ENCODE data around the gene CNTFR. TPM values are rescaled to one million over a fixed set of nuclear protein-coding genes. Genes with fewer than 3 reads are reported as not detected.

The CNTFR gene
- total RNA-seq, 1 donor from 2014 or later, result 8.3 TPM

- no peak for TF ChIP-seq POLR2AphosphoS5 (IDR thresholded peaks at IDR 0.05; ENCODE audit: insufficient read depth in 1 of 2, low read depth in 1 of 2)
- TF ChIP-seq, protein P1, sequence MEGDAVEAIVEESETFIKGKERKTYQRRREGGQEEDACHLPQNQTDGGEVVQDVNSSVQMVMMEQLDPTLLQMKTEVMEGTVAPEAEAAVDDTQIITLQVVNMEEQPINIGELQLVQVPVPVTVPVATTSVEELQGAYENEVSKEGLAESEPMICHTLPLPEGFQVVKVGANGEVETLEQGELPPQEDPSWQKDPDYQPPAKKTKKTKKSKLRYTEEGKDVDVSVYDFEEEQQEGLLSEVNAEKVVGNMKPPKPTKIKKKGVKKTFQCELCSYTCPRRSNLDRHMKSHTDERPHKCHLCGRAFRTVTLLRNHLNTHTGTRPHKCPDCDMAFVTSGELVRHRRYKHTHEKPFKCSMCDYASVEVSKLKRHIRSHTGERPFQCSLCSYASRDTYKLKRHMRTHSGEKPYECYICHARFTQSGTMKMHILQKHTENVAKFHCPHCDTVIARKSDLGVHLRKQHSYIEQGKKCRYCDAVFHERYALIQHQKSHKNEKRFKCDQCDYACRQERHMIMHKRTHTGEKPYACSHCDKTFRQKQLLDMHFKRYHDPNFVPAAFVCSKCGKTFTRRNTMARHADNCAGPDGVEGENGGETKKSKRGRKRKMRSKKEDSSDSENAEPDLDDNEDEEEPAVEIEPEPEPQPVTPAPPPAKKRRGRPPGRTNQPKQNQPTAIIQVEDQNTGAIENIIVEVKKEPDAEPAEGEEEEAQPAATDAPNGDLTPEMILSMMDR (IDR thresholded peaks at IDR 0.05), result no peak
- intact Hi-C loops (cut with DNase I), result no loop called here
- H3K27ac ChIP-seq, result no peak overlapping the region
- no peaks in the 10 kb centered on the region for H3K4me1 ChIP-seq
- DNase-seq (ENCODE audit: extremely low spot score in 2 of 2), result no peak
- no peaks in the 10 kb centered on the region for H3K9me3 ChIP-seq
- H3K27me3 ChIP-seq, result no peaks in the 10 kb centered on the region
- H3K36me3 ChIP-seq, result no peaks in the 10 kb centered on the region
- no peak overlapping the region for H3K4me3 ChIP-seq
These were observed 18.6 kb downstream of the CNTFR start for GRCh38 chr9:34570809-34571480.

DNA sequence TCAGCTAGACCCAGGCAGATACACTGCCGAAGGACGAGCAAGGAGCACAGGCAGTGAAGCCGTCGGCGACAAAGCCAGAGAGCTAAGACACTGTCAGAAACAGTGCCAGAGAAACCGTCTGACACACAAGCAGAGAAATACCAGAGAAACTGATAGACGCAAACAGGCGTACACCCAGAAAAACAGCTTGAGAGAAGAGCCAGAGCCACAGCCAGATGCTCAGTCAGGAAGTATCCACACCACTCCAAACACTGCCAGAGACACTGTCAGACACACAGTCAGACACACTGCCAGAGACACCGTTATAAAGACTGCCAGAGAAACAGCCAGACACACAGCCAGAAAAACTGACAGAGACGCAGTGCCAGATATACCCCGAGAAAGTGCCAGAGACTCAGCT is 19.1 kb downstream of the CNTFR start:
- intact Hi-C loops (cut with DNase I), result no loop called here
- Histone ChIP-seq H3K4me1 (no peaks in the 10 kb centered on the region), H3K27ac (no peak overlapping the region), H3K27me3 (no peaks in the 10 kb centered on the region), H3K9me3 (no peaks in the 10 kb centered on the region), H3K4me3 (no peak overlapping the region), H3K36me3 (no peaks in the 10 kb centered on the region)
- no peak for TF ChIP-seq POLR2AphosphoS5 (IDR thresholded peaks at IDR 0.05; ENCODE audit: insufficient read depth in 1 of 2, low read depth in 1 of 2)
- TF ChIP-seq, protein P1 (IDR thresholded peaks at IDR 0.05), result no peak
- TF ChIP-seq POLR2A (IDR thresholded peaks at IDR 0.05), result no peak
- DNase-seq (ENCODE audit: extremely low spot score in 2 of 2), result no peak

- H3K4me1 ChIP-seq, result no peaks in the 10 kb centered on the region
- H3K27me3 ChIP-seq, result no peaks in the 10 kb centered on the region
- no peak for DNase-seq (ENCODE audit: extremely low spot score in 2 of 2)
- intact Hi-C loops (cut with DNase I), result no loop called here
- no peak overlapping the region for H3K4me3 ChIP-seq
- no peaks in the 10 kb centered on the region for H3K36me3 ChIP-seq
- TF ChIP-seq POLR2AphosphoS5 (IDR thresholded peaks at IDR 0.05; ENCODE audit: insufficient read depth in 1 of 2, low read depth in 1 of 2) (no peak), POLR2A (IDR thresholded peaks at IDR 0.05) (no peak)
- TF ChIP-seq, protein P1 (IDR thresholded peaks at IDR 0.05), result no peak
- no peaks in the 10 kb centered on the region for H3K9me3 ChIP-seq
- no peak overlapping the region for H3K27ac ChIP-seq
These were observed 20.8 kb downstream of the CNTFR start for GRCh38 chr9:34568774-34569173.

DNA sequence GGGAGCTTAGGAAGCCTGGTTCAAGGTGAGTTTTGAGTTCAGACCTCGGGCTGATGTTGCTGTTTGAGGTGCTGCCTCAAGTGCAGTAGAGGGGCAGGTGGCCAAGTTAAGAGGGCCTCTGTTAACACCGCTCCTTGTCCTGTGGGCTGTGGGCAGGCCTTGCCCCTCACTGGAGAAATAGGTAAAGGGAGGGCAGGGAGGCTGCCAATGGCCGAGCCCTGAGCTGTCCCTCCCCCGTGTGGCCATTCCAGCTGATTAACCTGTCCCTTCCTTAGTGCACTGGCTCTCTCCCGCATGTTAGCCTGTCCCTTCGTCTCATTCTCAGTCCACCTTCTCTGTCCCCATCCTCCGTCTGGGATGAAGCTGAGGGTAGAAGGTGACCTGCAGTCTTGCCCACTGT is 21.4 kb downstream of the CNTFR start:
- Histone ChIP-seq H3K36me3 (no peaks in the 10 kb centered on the region), H3K9me3 (no peaks in the 10 kb centered on the region), H3K27me3 (no peaks in the 10 kb centered on the region), H3K27ac (no peak overlapping the region), H3K4me3 (no peak overlapping the region), H3K4me1 (no peaks in the 10 kb centered on the region)
- TF ChIP-seq POLR2A (IDR thresholded peaks at IDR 0.05) (no peak), POLR2AphosphoS5 (IDR thresholded peaks at IDR 0.05; ENCODE audit: insufficient read depth in 1 of 2, low read depth in 1 of 2) (no peak)
- TF ChIP-seq, protein P1 (IDR thresholded peaks at IDR 0.05), result no peak
- intact Hi-C loops (cut with DNase I), result no loop called here
- DNase-seq (ENCODE audit: extremely low spot score in 2 of 2), result no peak

- Histone ChIP-seq H3K27me3 (no peaks in the 10 kb centered on the region), H3K27ac (no peak overlapping the region), H3K4me1 (no peaks in the 10 kb centered on the region), H3K4me3 (no peak overlapping the region), H3K9me3 (no peaks in the 10 kb centered on the region), H3K36me3 (peaks cover 0 to 5% of the 10 kb centered on the region in 2 donors)
- TF ChIP-seq, protein P1 (IDR thresholded peaks at IDR 0.05), result no peak
- TF ChIP-seq POLR2AphosphoS5 (IDR thresholded peaks at IDR 0.05; ENCODE audit: insufficient read depth in 1 of 2, low read depth in 1 of 2) (no peak), POLR2A (IDR thresholded peaks at IDR 0.05) (no peak)
- intact Hi-C loops (cut with DNase I), result no loop called here
- DNase-seq (ENCODE audit: extremely low spot score in 2 of 2), result no peak
These were observed 22.6 kb downstream of the CNTFR start for GRCh38 chr9:34566972-34567371.
